ENCODE results near the gene TSC22D1. TPM values are rescaled to one million over a fixed set of nuclear protein-coding genes. Genes with fewer than 3 reads are reported as not detected.

Gene TSC22D1
- total and polyA plus RNA-seq, 2 of the 4 experiments (the other 2 are of a cell fraction): 30.8 to 42.2 TPM

DNA sequence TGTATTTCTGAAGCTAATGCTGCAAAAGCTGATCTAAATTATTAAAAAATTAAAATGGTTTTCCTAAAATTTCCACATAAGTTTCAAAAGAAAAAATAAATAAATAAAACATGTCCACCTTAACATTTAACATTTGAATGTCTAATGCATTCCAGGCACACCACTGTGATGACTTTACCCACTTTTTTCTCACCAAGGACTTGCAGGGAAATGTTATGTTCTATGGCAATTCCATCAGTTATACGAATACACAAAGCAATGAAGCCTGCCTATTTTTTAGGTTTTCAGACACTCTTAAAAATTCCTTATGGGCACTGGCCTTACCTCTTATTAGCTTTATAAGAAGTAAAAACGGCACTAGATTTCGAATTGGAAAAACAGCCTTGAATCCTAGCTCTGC is 10.2 kb downstream of the TSC22D1 start:
- H3K56ac ChIP-seq (ENCODE audit: extremely low read depth, insufficient read depth, low read length): no peak overlapping the region
- H2AK5ac ChIP-seq (ENCODE audit: low read depth, low read length): no peak overlapping the region
- no peak overlapping the region for H3K4me3 ChIP-seq (ENCODE audit: insufficient read depth, low read depth, low read length)
- H2AK9ac ChIP-seq (replicated peaks; ENCODE audit: low read depth, low read length, poor library complexity): no peak overlapping the region
- no peak overlapping the region for H4K8ac ChIP-seq (ENCODE audit: low read depth in 2 of 2, low read length in 2 of 2)
- H3K9ac ChIP-seq (ENCODE audit: low read depth, low read length): no peak overlapping the region
- no peak overlapping the region for H2AFZ ChIP-seq (replicated peaks; ENCODE audit: low read length, poor library complexity)
- CTCF ChIA-PET: no interaction called here
- no peak overlapping the region for H4K91ac ChIP-seq (ENCODE audit: insufficient read depth, low read depth, low read length)
- peaks cover 4% of the 10 kb centered on the region; the same call in 1 of the 2 replicates for H3K9me1 ChIP-seq (ENCODE audit: insufficient read depth, low read length)
- ATAC-seq (ENCODE audit: low read depth) (0 out of 2 replicates have a peak, but pooled peaks have one; percentile 42), DNase-seq (peak; percentile 23)
- no peak overlapping the region for H3K14ac ChIP-seq (replicated peaks; ENCODE audit: low read depth, low read length)
- H3K79me1 ChIP-seq (ENCODE audit: low read depth in 1 of 2, low read length in 2 of 2): peaks cover 23 to 75% of the 10 kb centered on the region in 2 experiments
- intact Hi-C loops (cut with micrococcal nuclease): no loop called here
- dilution Hi-C loops (cut with HindIII; ENCODE audit: low sequenced_read_pairs, unreplicated experiment): no loop called here
- no peak overlapping the region for H4K5ac ChIP-seq (ENCODE audit: low read depth, low read length)
- no peak overlapping the region for H2BK120ac ChIP-seq (ENCODE audit: low read depth, low read length)
- no peak overlapping the region for H2BK5ac ChIP-seq (ENCODE audit: low read depth, low read length, poor library complexity, severe bottlenecking)
- no TSS peak for BruUV-seq (replicated peaks)
- in situ Hi-C loops (cut with MboI; ENCODE audit: low sequenced_read_pairs): no loop called here
- H3K18ac ChIP-seq (ENCODE audit: low read depth, low read length): no peak overlapping the region
- peaks cover 32% of the 10 kb centered on the region; the same call in 1 of the 2 replicates for H4K20me1 ChIP-seq (ENCODE audit: insufficient read depth, low read length)
- H3K4me1 ChIP-seq (ENCODE audit: control insufficient read depth, insufficient read depth, low read length): peaks cover 10% of the 10 kb centered on the region
- no CpG with 5 or more reads among the region's 3 CpGs for WGBS, 2 experiments (ENCODE audit: extremely low coverage in 2 of 2, insufficient read length in 1 of 2)
- no peaks in the 10 kb centered on the region for H3K36me3 ChIP-seq (ENCODE audit: control insufficient read depth, insufficient read depth, low read length)
- H3K9me3 ChIP-seq (ENCODE audit: control insufficient read depth, insufficient read depth, low read length): no peaks in the 10 kb centered on the region
- no peak for TF ChIP-seq CHD1 (IDR thresholded peaks at IDR 0.05; ENCODE audit: low read depth, low read length)
- TF ChIP-seq SMC3 (IDR thresholded peaks at IDR 0.05; ENCODE audit: low read depth, low read length): no peak
- TF ChIP-seq, protein P1, sequence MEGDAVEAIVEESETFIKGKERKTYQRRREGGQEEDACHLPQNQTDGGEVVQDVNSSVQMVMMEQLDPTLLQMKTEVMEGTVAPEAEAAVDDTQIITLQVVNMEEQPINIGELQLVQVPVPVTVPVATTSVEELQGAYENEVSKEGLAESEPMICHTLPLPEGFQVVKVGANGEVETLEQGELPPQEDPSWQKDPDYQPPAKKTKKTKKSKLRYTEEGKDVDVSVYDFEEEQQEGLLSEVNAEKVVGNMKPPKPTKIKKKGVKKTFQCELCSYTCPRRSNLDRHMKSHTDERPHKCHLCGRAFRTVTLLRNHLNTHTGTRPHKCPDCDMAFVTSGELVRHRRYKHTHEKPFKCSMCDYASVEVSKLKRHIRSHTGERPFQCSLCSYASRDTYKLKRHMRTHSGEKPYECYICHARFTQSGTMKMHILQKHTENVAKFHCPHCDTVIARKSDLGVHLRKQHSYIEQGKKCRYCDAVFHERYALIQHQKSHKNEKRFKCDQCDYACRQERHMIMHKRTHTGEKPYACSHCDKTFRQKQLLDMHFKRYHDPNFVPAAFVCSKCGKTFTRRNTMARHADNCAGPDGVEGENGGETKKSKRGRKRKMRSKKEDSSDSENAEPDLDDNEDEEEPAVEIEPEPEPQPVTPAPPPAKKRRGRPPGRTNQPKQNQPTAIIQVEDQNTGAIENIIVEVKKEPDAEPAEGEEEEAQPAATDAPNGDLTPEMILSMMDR (conservative IDR thresholded peaks at IDR 0.05; ENCODE audit: low read depth, low read length): no peak
- TF ChIP-seq MXI1 (IDR thresholded peaks at IDR 0.05; ENCODE audit: borderline replicate concordance, low read depth, low read length): no peak
- TF ChIP-seq, protein P2, sequence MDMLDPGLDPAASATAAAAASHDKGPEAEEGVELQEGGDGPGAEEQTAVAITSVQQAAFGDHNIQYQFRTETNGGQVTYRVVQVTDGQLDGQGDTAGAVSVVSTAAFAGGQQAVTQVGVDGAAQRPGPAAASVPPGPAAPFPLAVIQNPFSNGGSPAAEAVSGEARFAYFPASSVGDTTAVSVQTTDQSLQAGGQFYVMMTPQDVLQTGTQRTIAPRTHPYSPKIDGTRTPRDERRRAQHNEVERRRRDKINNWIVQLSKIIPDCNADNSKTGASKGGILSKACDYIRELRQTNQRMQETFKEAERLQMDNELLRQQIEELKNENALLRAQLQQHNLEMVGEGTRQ (IDR thresholded peaks at IDR 0.05; ENCODE audit: low read depth, low read length): no peak
- no peak for TF ChIP-seq RCOR1 (IDR thresholded peaks at IDR 0.05; ENCODE audit: insufficient replicate concordance, low read length)
- no peak for TF ChIP-seq BHLHE40 (IDR thresholded peaks at IDR 0.05; ENCODE audit: low read depth, low read length)
- no peak for TF ChIP-seq MAZ (IDR thresholded peaks at IDR 0.05; ENCODE audit: borderline replicate concordance, low read depth, low read length)
- TF ChIP-seq CEBPB (IDR thresholded peaks at IDR 0.05; ENCODE audit: low read depth, low read length): no peak
- TF ChIP-seq, protein P3, sequence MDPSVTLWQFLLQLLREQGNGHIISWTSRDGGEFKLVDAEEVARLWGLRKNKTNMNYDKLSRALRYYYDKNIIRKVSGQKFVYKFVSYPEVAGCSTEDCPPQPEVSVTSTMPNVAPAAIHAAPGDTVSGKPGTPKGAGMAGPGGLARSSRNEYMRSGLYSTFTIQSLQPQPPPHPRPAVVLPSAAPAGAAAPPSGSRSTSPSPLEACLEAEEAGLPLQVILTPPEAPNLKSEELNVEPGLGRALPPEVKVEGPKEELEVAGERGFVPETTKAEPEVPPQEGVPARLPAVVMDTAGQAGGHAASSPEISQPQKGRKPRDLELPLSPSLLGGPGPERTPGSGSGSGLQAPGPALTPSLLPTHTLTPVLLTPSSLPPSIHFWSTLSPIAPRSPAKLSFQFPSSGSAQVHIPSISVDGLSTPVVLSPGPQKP (IDR thresholded peaks at IDR 0.05; ENCODE audit: borderline replicate concordance, low read depth, low read length): no peak
- H3K23ac ChIP-seq (ENCODE audit: low read depth, low read length): no peak overlapping the region
- H2BK20ac ChIP-seq (ENCODE audit: low read depth, low read length): no peak overlapping the region
- H2BK15ac ChIP-seq (ENCODE audit: low read depth, low read length): no peak overlapping the region
- H3K4ac ChIP-seq (ENCODE audit: low read depth, low read length): no peak overlapping the region
- H3K27ac ChIP-seq (ENCODE audit: insufficient read depth, low read length): no peak overlapping the region
- H3K4me2 ChIP-seq (ENCODE audit: low read depth, low read length): peak overlapping the region; percentile 50; the same call in 1 of the 2 replicates
- no peaks in the 10 kb centered on the region for H3K27me3 ChIP-seq (ENCODE audit: control insufficient read depth, insufficient read depth, low read length)
- POLR2A ChIA-PET (ENCODE audit: unreplicated experiment): interaction anchor here (0.6 kb wide), 1 partner anchor 10 kb away, joined by 9 read pairs; no protein-coding TSS in a partner anchor

All from IMR-90 (cell line).